OCI-M2 (cell line): ENCODE data around the gene TENT5C.

ENCODE experiments used
- DNase-seq: peaks from one replicate; lab custom pipeline; 2025; ENCODE audit not compliant: unreplicated experiment; lab: John Stamatoyannopoulos, UW

The TENT5C gene

GRCh38 chr1:117673405-117673804 lies 67.6 kb downstream of the TENT5C start:
- DNase-seq: no peak

- no peak for DNase-seq
These were observed 68.9 kb downstream of the TENT5C start for GRCh38 chr1:117674521-117675400.

GRCh38 chr1:117675907-117676430 lies 70.1 kb downstream of the TENT5C start:
- DNase-seq: no peak

GRCh38 chr1:117676615-117677130 lies 70.8 kb downstream of the TENT5C start:
- DNase-seq: no peak
